Mucosa of descending colon (tissue), 3 donors: ENCODE results near the gene PCDHGA1. TPM values are rescaled to one million over a fixed set of nuclear protein-coding genes. Genes with fewer than 3 reads are reported as not detected.

ENCODE experiments used
- ATAC-seq: fragments of 200-7000 bp; cut with Tn5 transposase; one replicate; pipeline ENCODE4 v1.9.1; 2020; ENCODE audit warnings: mild to moderate bottlenecking, moderate library complexity
- DNase-seq, 3 donors: peaks; one replicate each; pipeline ENCODE4 v3.0.0-alpha.2; 2020
- H3K36me3 ChIP-seq: fragments of 200-600 bp; one replicate; pipeline ENCODE4 v1.8.0; 2021; ENCODE audit warnings: low read depth, mild to moderate bottlenecking
- H3K4me1 ChIP-seq: fragments of 200-600 bp; one replicate; pipeline ENCODE4 v1.8.0; 2021; ENCODE audit warnings: low read depth, mild to moderate bottlenecking
- H3K4me3 ChIP-seq: fragments of 200-600 bp; one replicate; pipeline ENCODE4 v1.8.0; 2021; ENCODE audit warnings: mild to moderate bottlenecking
- H3K9me3 ChIP-seq: fragments of 200-600 bp; one replicate; pipeline ENCODE4 v1.8.0; 2021; ENCODE audit warnings: mild to moderate bottlenecking
- intact Hi-C, 2 donors: fragments of 100-400 bp; cut with DNase I in 1 of 2; cut with micrococcal nuclease in 1 of 2; formaldehyde crosslinking; loops; one replicate each; pipeline versions ENCODE4 v1.11.0 to v1.11.1; 2022; cut with DNase I, micrococcal nuclease
- total RNA-seq, 3 donors: library from RNA; stranded (reverse); fragmentation: NEBNext Ultra II Directional in 2 of 3; extraction: Animal tissue kit (Norgen Biotek cat#: 25700) in 2 of 3; gene quantifications; one replicate each; pipeline versions ENCODE4 v1.2.1 to v1.2.4, GENCODE V29; 2021 to 2023
- TF ChIP-seq, protein P1 (sequence below): fragments of 200-600 bp; IDR thresholded peaks from one replicate; pipeline ENCODE4 v1.8.0; 2022; ENCODE audit warnings: antibody characterized with exemption, mild to moderate bottlenecking
- donor health status: DM: no; HTN: no; CAD: no; lungs with moderate emphysema.
- donor health status: DM: no; HTN: no; CAD: no.
- donor health status: DM: no; HTN: yes; CAD: no.

PCDHGA1 gene
- total RNA-seq, 3 donors from 2014 or later: 0.35 to 1.6 (median 0.43) TPM

DNA sequence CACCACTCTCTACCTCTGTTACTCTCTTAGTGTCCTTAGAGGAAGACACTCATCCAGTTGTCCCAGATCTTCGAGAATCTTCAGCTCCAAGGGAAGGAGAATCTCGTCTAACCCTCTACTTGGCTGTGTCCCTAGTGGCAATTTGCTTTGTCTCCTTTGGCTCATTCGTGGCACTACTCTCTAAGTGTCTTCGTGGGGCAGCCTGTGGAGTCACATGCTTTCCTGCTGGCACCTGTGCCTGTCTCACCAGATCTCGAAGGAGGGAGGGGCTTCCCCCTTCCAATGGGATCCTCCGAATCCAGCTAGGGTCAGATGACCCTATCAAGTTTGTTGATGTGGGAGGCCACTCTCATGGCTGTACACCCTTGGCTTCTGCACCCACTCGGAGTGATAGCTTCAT is 156.8 kb downstream of the PCDHGA1 start:
- DNase-seq: no peak
- H3K4me1 ChIP-seq: peaks cover 8% of the 10 kb centered on the region
- no peak for ATAC-seq
- H3K4me3 ChIP-seq: no peak overlapping the region
- intact Hi-C loops: no loop called here
- no peaks in the 10 kb centered on the region for H3K36me3 ChIP-seq
- no peaks in the 10 kb centered on the region for H3K9me3 ChIP-seq
- TF ChIP-seq, protein P1, sequence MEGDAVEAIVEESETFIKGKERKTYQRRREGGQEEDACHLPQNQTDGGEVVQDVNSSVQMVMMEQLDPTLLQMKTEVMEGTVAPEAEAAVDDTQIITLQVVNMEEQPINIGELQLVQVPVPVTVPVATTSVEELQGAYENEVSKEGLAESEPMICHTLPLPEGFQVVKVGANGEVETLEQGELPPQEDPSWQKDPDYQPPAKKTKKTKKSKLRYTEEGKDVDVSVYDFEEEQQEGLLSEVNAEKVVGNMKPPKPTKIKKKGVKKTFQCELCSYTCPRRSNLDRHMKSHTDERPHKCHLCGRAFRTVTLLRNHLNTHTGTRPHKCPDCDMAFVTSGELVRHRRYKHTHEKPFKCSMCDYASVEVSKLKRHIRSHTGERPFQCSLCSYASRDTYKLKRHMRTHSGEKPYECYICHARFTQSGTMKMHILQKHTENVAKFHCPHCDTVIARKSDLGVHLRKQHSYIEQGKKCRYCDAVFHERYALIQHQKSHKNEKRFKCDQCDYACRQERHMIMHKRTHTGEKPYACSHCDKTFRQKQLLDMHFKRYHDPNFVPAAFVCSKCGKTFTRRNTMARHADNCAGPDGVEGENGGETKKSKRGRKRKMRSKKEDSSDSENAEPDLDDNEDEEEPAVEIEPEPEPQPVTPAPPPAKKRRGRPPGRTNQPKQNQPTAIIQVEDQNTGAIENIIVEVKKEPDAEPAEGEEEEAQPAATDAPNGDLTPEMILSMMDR: no peak

DNA sequence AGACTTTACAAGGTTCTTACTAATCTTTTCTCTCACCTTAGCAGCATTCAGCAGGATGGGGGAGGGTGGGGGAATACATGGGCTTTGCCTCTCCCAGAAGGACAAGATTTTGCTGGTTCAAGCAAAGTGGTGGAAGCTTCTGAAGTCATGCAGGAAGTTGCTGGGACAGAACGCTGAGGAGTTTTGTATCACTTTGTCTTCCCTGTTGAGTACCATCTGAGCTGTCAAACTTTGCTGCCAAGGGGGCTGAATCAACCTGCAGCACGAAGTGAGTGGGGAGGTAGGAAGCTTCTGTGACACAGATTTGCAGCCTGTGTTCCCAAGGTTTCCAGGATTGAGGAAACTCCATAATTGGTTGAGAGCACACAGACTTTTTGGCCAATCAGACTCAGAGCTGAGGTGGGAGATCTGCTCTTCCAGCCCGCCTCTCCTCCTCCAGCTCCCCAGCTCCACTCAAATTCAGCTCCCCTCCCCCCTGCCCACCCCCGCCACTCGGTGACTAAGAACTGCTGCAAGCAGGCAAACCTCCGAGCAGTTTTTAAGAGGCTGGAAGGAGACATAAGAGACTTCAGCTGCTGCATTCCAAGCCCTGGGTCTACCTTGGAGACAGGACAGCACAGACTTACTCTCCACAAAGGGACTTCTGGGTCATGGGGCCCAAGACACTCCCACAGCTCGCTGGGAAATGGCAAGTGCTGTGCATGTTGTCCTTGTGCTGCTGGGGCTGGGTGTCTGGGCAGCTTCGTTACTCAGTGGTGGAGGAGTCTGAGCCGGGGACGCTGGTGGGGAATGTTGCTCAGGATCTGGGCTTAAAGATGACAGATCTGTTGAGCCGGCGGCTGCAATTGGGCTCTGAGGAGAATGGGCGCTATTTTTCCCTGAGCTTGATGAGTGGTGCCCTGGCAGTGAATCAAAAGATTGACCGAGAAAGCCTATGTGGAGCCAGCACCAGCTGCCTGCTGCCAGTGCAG is 158.6 kb downstream of the PCDHGA1 start, which contains the start of gene PCDHGC5:
PCDHGC5 (plus strand) TSS at position 491 of the 971 bp plus-strand sequence; CDS start at position 651, 160 bp downstream.
- TF ChIP-seq, protein P1: no peak
- intact Hi-C loops: no loop called here
- H3K4me3 ChIP-seq: no peak within 1 kb of the TSS
- ATAC-seq: no peak
- H3K4me1 ChIP-seq: peaks cover 11% of the 10 kb centered on the region
- H3K9me3 ChIP-seq: no peaks in the 10 kb centered on the region
- H3K36me3 ChIP-seq: no peaks in the 10 kb centered on the region
- DNase-seq: no peak

DNA sequence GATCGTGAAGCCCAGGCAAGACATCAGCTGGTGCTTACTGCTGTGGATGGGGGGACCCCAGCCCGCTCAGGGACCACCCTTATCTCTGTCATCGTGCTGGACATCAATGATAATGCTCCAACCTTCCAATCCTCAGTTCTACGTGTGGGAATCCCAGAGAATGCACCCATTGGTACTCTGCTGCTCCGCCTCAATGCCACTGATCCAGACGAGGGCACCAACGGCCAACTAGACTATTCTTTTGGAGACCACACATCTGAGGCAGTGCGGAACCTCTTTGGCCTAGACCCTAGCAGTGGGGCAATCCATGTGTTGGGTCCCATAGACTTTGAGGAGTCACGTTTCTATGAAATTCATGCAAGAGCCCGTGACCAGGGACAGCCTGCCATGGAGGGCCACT is 159.5 kb downstream of the PCDHGA1 start:
- Histone ChIP-seq H3K4me1 (peaks cover 8% of the 10 kb centered on the region), H3K36me3 (no peaks in the 10 kb centered on the region), H3K4me3 (no peak overlapping the region), H3K9me3 (no peaks in the 10 kb centered on the region)
- DNase-seq: no peak
- TF ChIP-seq, protein P1: no peak
- intact Hi-C loops: no loop called here
- no peak for ATAC-seq

DNA sequence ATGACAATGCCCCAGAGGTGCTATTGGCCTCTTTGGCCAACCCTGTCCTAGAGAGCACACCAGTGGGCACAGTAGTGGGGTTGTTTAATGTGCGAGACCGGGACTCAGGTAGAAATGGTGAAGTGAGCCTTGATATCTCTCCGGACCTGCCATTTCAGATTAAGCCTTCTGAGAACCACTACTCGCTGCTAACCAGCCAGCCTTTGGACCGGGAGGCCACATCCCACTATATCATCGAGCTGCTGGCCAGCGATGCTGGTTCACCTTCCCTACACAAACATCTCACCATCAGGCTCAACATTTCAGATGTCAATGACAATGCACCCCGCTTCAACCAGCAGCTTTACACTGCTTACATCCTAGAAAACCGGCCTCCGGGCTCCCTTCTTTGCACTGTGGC is 160.0 kb downstream of the PCDHGA1 start:
- H3K36me3 ChIP-seq: no peaks in the 10 kb centered on the region
- H3K4me1 ChIP-seq: peaks cover 4% of the 10 kb centered on the region
- ATAC-seq (no peak), DNase-seq (no peak)
- intact Hi-C loops: no loop called here
- H3K4me3 ChIP-seq: no peak overlapping the region
- no peaks in the 10 kb centered on the region for H3K9me3 ChIP-seq
- TF ChIP-seq, protein P1: no peak

DNA sequence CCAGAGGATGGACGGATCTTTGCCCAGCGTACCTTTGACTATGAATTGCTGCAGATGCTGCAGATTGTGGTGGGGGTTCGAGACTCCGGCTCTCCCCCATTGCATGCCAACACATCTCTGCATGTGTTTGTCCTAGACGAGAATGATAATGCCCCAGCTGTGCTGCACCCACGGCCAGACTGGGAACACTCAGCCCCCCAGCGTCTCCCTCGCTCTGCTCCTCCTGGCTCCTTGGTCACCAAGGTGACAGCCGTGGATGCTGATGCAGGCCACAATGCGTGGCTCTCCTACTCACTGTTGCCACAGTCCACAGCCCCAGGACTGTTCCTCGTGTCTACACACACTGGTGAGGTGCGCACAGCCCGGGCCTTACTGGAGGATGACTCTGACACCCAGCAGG is 160.5 kb downstream of the PCDHGA1 start:
- intact Hi-C loops: no loop called here
- TF ChIP-seq, protein P1: no peak
- H3K4me3 ChIP-seq: no peak overlapping the region
- ATAC-seq (no peak), DNase-seq (no peak)
- H3K4me1 ChIP-seq: peaks cover 3% of the 10 kb centered on the region
- no peaks in the 10 kb centered on the region for H3K36me3 ChIP-seq
- H3K9me3 ChIP-seq: no peaks in the 10 kb centered on the region
